Cardiac muscle cell (in vitro differentiated cells and primary cell): ENCODE results near the gene SINHCAF. TPM values are rescaled to one million over a fixed set of nuclear protein-coding genes. Genes with fewer than 3 reads are reported as not detected.

ENCODE experiments used
- DNase-seq, 2 donors: peaks; one replicate each; pipeline versions ENCODE4 v3.0.0 to v3.0.0-alpha.2; 2010 to 2017; ENCODE audit warnings: low read depth in 1 of 2, low spot score in 1 of 2
- H3K27ac ChIP-seq: fragments of 200-600 bp; sonication (generic); 2 replicates; pipeline ENCODE4 v1.5.1; 2016
- H3K27me3 ChIP-seq: fragments of 200-600 bp; sonication (generic); 2 replicates; pipeline ENCODE4 v1.6.0; 2016; ENCODE audit warnings: control low read depth
- H3K36me3 ChIP-seq: fragments of 200-600 bp; sonication (generic); 2 replicates; pipeline ENCODE4 v1.5.1; 2016; ENCODE audit warnings: control low read depth
- H3K4me1 ChIP-seq: fragments of 200-600 bp; sonication (generic); 2 replicates; pipeline ENCODE4 v1.8.1; 2017; ENCODE audit warnings: low read depth, mild to moderate bottlenecking, mixed run types
- H3K4me3 ChIP-seq: fragments of 200-600 bp; sonication (generic); 2 replicates; pipeline ENCODE4 v1.5.1; 2016; ENCODE audit warnings: mild to moderate bottlenecking
- H3K9me3 ChIP-seq: fragments of 200-600 bp; sonication (generic); 2 replicates; pipeline ENCODE4 v1.5.1; 2017; ENCODE audit warnings: low read depth, mild to moderate bottlenecking, control low read depth
- CTCF ChIP-seq: IDR thresholded peaks from 2 replicates; pipeline ENCODE4 v1.5.1; 2012; ENCODE audit warnings: low read depth, mild to moderate bottlenecking, low read length
- polyA plus RNA-seq: library from polyadenylated mRNA; unstranded; fragments of >200 nt; fragmentation: Nextera tagmentation; extraction: Ambion mirVana; gene quantifications from 2 replicates; pipeline ENCODE4 v1.2.1, GENCODE V29; 2016
- total RNA-seq: library from RNA; depleted of rRNA; stranded (reverse); fragments of >200 nt; gene quantifications from 2 replicates; pipeline ENCODE4 v1.2.3, GENCODE V29; 2016

The SINHCAF gene
- total and polyA plus RNA-seq, 2 experiments from 2014 or later: 102 to 176 TPM

GRCh38 chr12:31300783-31301182, 25.2 kb downstream of the SINHCAF start:
- no peaks in the 10 kb centered on the region for H3K4me1 ChIP-seq
- DNase-seq: no peak
- peaks cover 21% of the 10 kb centered on the region for H3K36me3 ChIP-seq
- no peak overlapping the region for H3K4me3 ChIP-seq
- peak overlapping the region; percentile 20 for H3K27ac ChIP-seq
- no peaks in the 10 kb centered on the region for H3K9me3 ChIP-seq
- H3K27me3 ChIP-seq: no peaks in the 10 kb centered on the region
- TF ChIP-seq CTCF: no peak

- Histone ChIP-seq H3K9me3 (no peaks in the 10 kb centered on the region), H3K4me3 (no peak overlapping the region), H3K36me3 (peaks cover 23% of the 10 kb centered on the region), H3K27me3 (no peaks in the 10 kb centered on the region), H3K4me1 (no peaks in the 10 kb centered on the region), H3K27ac (no peak overlapping the region)
- no peak for DNase-seq
- TF ChIP-seq CTCF: no peak
Observed at GRCh38 chr12:31300341-31300740, 25.6 kb downstream of the SINHCAF start.

- Histone ChIP-seq H3K9me3 (no peaks in the 10 kb centered on the region), H3K27ac (no peak overlapping the region), H3K4me1 (no peaks in the 10 kb centered on the region), H3K4me3 (no peak overlapping the region), H3K36me3 (peaks cover 38% of the 10 kb centered on the region), H3K27me3 (no peaks in the 10 kb centered on the region)
- DNase-seq: no peak
- no peak for TF ChIP-seq CTCF
Observed at GRCh38 chr12:31298922-31299321, 27.0 kb downstream of the SINHCAF start.

GRCh38 chr12:31298515-31298910, 27.4 kb downstream of the SINHCAF start:
- H3K27ac ChIP-seq: no peak overlapping the region
- no peaks in the 10 kb centered on the region for H3K27me3 ChIP-seq
- no peaks in the 10 kb centered on the region for H3K4me1 ChIP-seq
- no peaks in the 10 kb centered on the region for H3K9me3 ChIP-seq
- H3K36me3 ChIP-seq: peaks cover 42% of the 10 kb centered on the region
- no peak for DNase-seq
- TF ChIP-seq CTCF: no peak
- no peak overlapping the region for H3K4me3 ChIP-seq

- DNase-seq: no peak
- no peak overlapping the region for H3K4me3 ChIP-seq
Observed at GRCh38 chr12:31297572-31298514, 28.1 kb downstream of the SINHCAF start.

More at GRCh38 chr12:31297572-31298514, 28.1 kb downstream of the SINHCAF start:
- Histone ChIP-seq H3K36me3 (peaks cover 48% of the 10 kb centered on the region), H3K27ac (no peak overlapping the region), H3K9me3 (no peaks in the 10 kb centered on the region), H3K4me1 (no peaks in the 10 kb centered on the region), H3K27me3 (no peaks in the 10 kb centered on the region)
- TF ChIP-seq CTCF: no peak
